HG02588 (cell line): Measurements from ENCODE around the gene KLHDC1.
"Not testable (repeated sequence)": the region's sequence is repeated elsewhere in the genome, so short reads cannot be mapped to it uniquely, and the experiment has no call there.

ENCODE experiments used
- ATAC-seq: cut with Tn5 transposase; IDR thresholded peaks from one replicate; pipeline ENCODE4 v1.9.1; 2021; ENCODE audit warnings: mild to moderate bottlenecking, moderate library complexity; ENCODE audit not compliant: unreplicated experiment

The KLHDC1 gene, protein sequence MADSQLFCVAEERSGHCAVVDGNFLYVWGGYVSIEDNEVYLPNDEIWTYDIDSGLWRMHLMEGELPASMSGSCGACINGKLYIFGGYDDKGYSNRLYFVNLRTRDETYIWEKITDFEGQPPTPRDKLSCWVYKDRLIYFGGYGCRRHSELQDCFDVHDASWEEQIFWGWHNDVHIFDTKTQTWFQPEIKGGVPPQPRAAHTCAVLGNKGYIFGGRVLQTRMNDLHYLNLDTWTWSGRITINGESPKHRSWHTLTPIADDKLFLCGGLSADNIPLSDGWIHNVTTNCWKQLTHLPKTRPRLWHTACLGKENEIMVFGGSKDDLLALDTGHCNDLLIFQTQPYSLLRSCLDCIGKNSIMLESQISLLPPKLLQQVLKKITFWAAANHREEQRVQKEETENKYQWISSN

DNA sequence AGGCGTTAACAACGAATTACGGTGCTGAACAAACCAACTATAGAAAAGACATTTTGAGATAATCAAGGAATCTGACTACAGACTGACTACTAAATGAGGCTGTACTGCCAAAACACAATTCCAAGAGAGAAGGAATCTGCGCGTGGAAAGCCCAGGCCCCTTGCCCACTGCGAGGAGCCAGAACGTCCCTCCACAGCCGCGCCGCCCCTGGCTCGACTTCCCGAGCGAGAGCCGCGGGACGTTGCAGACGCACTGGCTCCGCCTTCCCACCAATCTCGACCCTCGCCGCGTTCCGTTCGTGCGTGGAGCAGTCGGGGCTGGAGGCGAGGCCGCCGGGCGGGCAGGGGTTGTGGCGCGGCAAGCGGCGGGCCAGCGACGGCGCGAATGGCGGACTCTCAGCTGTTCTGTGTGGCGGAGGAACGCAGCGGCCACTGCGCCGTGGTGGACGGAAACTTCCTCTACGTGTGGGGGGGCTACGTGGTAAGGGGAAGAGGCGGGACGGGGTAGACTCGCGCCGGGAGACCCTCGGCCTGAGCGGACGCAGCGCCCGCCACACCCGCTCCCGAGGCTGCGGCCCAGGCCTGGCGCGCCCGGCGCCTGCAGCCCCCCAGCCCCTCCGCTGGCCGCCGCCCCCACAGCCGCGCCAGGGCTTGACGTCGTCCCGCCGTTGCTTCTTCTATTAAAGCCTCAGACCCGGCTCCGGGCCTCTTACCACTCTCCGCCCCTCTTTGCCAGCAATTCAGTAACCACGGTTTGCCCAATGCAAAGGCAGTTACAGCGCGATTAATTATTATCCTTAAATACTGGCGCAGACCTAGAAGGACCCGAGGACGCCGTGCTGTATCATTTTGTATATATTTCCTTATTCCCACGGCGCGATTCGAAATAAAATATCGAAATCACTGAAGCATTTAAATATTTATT, at the start of gene KLHDC1:
KLHDC1 (plus strand) TSS at position 310 of the 924 bp plus-strand sequence; CDS start at position 385, 75 bp downstream.
- peak; percentile 60 for ATAC-seq

DNA sequence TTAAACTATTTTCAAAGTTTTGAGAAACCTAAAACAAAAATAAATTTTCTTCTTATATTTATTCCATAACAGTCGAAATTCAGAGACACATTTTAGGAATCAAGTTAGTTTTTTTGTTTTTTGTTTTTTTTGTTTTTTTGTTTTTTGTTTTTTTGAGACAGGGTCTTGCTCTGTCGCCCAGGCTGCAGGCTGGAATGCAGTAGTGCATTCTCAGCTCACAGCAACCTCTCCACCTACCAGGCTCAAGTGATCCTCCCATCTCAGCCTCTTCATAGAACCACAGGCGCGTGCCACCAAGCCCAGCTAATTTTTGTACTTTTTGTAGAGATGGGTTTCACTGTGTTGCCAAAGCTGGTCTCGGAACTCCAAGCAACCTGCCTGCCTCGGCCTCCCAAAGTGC, 39.4 kb upstream of the KLHDC1 start:
- ATAC-seq = no peak

DNA sequence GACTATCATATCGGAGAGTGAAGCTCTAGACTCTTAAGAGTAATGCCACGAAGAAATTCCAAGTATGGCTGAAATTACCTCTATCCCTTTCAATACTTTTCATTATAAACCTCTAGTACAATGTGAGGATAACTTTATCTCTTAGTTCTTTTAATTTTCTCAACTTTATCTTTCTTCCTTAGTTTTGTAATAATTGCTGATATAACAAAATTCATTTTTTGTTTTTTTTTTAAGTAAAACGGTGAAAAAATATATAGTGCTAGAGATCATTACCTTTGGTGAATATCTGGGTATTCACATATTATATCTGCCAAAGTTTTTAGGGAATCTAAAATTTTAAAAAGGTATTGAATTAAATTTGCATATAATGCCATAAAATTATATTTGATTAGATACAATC, 38.4 kb upstream of the KLHDC1 start:
- no peak for ATAC-seq

DNA sequence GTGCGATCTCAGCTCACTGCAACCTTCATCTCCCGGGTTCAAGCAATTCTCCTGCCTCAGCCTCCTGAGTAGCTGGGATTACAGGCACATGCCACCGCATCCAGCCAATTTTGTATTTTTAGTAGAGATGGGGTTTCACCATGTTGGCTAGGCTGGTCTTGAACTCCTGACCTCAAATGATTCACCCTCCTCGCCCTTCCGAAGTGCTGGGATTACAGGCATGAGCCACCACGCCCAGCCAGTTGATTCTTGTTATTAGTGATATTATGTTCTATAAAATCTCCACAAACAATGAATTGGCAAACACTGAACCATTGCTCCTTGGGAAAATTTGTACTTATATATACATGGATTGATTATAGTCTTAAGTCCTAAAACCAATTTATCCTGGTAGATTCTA, 35.4 kb upstream of the KLHDC1 start:
- not testable (repeated sequence) for ATAC-seq

DNA sequence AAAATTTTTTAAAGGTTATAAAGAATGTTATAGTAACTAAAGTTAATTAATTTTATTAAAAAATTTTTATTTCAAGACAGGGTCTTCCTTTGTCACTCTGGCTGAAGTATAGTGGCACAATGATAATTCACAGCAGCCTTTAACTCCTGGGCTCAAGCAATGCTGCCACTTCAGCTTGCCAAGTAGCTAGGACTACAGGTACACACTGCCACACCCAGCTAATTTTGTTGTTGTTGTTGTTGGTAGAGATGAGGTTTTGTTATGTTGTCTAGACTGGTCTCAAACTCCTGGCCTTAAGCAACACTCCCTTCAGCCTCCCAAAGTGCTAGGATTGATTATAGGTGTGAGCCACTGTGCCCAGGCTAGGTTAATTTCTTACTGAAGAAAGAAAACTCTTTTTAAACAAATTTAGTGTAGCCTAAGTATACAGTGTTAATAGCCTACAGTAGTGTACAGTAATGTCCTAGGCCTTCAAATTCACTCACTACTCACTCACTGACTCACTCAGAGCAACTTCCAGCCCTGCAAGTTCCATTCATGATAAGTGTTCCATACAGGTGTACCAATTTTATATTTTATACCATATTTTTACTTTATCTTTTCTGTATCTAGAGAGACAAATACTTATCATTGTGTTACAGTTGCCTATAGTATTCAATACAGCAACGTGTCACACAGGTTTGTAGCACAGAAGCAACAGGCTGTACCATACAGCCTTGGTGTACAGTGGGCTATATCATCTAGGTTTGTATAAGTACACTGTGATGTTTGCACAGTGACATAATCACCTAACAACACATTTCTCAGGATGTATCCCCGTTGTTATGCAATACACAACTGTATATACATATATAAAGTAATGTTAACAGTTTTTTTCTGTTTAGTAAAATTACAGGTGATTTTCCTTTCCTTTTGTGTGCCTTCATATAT, 33.1 kb upstream of the KLHDC1 start:
- no peak for ATAC-seq

DNA sequence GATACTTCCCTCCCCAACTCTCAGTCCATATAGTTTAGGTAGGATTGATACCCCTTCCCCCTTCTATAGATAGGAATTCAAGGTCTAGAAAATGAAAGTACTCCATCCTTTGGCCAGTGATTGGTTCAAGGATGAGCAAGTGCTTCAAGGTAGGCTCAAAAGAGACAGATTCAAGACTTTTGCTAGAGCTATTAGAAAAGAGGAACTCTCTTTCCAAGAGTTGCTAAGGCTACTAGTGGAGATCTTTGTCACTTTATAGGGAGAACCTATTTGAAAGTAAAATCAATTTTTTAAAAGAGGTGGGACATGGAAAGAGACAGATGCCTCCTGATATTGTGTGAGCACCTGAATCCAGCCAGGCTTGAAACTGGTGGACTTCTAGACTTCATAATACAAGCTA, 22.4 kb upstream of the KLHDC1 start:
- no peak for ATAC-seq

DNA sequence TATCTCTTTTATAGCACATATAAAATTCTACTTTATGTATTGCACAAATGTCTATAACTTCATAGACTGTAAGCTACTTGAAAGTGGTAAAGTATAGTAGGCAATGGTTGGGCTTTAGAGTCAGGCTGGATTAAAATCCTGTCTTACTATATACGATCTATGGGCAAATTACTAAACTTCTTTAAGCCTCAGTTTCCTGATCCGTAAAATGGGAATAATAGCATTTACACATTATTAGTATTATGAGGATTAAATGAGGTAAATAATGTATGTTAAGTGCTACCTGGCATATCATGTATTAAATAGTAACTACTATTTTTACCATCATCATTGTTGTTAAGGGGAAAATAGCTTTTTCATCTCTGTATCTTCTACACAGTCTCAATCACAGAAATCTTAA, 19.3 kb upstream of the KLHDC1 start:
- no peak for ATAC-seq

DNA sequence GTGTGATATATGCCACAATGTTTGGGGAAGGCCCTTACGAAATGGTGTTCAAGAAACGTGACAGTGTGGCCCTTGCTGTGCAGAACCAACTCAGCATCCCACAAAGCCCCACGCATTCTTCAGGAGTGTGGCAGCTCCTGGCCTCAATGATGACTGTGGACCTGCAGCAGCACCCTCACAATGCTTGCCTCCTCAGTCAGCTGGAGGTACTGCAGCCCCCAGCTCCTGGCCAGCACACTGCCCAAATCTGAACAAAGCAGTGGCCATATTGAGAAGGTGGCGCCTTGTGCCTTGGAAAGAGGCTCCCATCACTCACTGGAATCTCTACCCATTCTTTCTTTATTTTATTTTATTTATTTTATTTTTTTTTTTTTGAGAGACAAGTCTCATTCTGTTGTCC, 15.3 kb upstream of the KLHDC1 start:
- ATAC-seq = no peak

DNA sequence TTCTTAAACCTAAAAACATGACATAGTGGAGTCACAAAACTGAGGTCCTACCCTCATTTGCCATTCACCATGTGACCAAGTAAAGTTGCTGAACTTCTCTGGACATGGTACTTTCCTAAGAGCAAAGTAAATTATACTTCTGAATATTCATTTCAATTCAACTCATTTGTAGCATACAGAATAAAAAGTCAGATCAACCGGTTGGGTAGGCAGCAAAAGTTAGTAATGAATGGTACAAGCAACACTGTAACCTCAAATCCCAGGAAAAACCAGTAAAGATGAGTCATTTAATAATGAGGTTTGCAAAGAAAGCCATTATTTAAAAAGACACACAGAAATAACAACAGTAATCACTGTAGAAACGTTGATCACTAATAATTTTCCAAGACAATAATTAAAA, 13.6 kb upstream of the KLHDC1 start:
- ATAC-seq = no peak

DNA sequence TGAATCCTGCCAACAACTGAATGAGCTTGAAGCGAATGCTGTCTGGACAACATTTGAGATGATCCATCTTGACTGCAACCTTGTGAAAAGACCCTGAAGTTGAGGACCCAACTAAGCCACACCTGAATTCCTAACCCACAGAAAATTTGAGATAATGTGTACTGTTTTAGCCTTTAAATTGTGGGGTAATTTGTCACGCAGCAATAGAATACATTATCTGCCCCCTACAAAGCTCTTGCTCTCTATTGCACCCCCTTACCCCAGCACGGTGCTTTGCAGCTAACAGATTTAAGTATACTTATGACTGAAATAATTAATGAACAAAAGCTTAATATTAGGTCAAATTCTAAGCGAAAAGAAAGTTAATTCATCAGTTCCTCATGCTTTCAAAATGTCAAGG, 6.5 kb upstream of the KLHDC1 start:
- ATAC-seq = no peak

DNA sequence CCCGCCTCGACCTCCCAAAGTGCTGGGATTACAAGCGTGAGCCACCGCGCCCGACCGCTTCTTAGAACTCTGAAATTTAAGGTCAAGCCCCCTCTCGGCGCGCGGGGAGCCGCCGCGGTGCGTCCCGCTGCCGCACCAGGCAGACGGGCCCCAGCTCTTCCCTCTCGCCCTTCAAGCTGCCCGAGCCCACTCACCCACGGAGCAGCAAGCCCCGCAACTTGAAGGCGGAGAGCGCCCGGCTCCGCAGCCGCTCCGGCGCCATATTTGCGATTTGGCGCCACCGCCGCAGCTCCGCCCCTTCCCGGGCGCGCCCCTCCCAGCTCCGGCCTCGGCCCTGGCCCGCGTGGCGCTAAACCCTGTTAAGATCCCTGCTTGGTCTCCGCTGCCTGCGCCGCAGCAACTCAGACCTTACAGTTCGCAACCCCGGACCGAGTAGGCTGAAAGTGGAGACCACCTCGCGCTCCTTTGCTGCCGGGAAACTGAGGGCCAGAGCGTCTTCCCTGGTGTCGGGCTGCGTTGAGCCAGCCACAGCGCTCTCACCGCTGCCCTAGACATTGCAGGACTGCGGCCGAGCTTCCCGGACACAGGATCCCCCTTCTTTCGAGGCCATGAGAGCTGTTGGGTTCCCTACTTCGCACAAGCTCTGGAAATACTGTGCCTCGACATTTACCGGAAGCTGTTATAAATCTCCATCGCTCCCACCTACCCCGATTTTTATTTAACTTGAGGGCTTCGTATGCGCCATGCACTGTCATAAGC, 4.8 kb upstream of the KLHDC1 start, which contains the start of gene POLE2:
POLE2 (minus strand) TSS at position 273 of the 759 bp plus-strand sequence; CDS start at position 262, 11 bp downstream.
- peak; percentile 78 for ATAC-seq

DNA sequence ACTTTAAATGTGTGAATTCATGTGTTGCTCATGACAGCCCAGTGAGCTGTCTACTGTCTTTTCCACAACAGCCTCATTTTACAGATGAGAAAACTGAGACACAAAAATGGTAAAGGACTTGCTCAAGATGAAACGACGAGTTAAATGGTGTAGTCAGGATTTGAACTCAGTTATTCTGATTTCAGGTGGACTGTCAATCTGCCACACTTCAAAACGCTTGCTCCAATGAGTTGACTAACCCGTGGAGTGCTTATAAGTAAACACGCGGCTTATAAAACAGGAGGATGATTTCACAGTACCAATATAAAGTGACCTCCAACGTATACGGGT, 4.3 kb upstream of the KLHDC1 start:
- ATAC-seq = no peak

DNA sequence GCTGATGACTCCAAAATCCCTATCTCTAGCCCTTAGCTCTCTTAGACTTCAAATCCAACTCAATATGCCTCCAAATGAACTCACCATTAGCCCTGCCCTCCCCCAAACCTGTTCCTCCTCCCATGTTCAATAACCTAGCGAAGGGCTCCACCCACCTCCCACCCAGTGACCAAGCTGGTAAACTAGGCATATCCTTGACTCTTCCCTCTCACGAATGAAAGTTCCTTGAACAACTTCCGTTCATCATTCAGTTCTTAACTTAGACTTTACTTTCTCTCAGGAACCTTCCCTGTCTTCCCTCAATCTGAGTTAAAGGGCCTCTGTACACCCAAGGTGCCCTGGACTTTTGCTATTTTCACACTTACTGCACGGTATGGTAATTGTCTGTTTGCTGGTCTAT, 1.9 kb upstream of the KLHDC1 start:
- ATAC-seq = no peak

DNA sequence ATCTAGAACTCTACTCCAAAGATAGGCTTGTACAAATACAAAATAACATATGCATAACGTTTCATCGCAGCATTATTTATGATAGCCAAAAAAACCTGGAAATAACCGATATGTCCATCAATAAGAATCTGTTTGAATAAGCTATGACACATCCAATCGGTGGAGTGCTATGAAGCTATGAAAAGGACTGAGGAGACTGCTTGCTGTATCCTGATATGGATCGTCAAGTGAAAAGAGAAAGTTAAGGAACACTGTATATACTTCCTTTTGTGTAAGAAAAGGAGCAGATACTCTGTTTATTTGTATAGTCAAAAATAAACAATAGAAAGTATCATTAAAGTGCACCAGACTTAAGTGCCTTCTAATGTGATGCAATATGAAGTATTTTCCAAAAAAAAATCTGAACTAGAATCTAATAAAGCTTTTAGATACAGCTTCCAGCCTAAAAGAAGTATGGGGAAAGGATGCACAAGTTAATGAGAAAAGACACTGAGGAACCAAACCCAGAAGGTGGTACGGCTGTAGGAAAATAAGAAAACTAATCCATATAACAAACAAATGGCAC, 645 bp upstream of the KLHDC1 start:
- no peak for ATAC-seq

DNA sequence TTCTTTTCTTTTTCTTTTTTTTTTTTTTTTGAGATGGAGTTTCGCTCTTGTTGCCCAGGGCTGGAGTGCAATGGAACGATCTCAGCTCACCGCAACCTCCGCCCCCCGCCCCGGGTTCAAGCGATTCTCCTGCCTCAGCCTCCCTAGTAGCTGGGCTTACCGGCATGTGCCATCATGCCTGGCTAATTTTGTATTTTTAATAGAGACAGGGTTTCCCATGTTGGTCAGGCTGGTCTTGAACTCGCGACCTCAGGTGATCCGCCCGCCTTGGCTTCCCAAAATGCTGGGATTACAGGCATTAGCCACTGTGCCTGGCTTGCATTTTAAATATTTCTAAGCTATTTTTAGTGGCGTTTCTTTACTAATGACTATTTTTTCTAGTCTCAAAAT, 810 bp downstream of the KLHDC1 start:
- not testable (repeated sequence) for ATAC-seq

DNA sequence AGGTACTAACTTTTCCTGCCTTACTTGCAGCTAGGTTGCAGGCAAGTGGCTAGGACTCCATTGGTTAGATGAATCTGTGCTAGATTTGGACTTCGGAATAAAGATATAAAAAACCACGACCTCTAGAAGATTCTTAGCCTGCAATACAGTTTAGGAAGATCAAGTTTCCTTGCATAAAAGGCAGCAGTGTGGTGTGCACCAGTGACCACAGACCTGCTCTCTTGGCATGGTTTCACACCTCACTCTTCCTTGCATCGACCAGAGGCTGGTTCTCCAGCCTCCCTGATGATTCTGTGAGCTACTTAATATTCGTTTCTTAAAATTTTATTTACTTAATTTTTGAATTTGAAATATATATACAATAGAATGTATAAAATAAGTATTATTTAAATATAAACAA, 9.8 kb downstream of the KLHDC1 start:
- no peak for ATAC-seq

DNA sequence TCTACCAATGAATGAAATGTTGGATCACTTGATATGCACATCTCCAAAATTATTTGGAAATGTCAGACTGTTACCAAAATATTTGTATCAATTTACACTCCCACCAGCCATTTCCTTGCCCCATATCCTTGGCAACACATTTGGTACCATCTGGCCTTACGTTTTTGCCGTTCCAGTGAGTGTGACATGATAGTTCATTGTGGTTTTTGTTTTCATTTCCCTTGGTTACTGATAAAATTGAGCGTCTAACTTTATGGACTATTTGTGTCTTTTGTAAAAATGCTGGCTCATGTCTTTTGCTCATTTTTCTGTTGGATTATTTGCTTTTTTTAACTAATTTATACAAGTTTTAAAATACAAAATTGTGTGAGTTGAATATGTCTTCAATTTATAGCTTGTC, 11.0 kb downstream of the KLHDC1 start:
- ATAC-seq = no peak

DNA sequence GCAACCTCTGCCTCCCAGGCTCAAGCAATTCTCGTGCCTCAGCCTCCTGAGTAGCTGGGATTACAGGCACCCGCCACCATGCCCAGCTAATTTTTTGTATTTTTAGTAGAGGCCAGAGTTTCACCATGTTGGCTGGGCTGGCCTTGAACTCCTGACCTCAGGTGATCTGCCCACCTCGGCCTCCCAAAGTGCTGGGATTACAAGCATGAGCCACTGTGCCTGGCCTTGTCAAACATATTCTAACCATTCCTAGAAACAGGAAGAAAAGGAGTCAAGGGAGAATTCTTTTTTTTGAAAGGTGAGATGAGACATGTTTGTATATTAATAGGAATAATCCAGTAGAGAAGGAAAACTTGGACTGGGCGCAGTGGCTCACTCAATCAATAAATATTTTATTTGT, 11.6 kb downstream of the KLHDC1 start:
- not testable (repeated sequence) for ATAC-seq

DNA sequence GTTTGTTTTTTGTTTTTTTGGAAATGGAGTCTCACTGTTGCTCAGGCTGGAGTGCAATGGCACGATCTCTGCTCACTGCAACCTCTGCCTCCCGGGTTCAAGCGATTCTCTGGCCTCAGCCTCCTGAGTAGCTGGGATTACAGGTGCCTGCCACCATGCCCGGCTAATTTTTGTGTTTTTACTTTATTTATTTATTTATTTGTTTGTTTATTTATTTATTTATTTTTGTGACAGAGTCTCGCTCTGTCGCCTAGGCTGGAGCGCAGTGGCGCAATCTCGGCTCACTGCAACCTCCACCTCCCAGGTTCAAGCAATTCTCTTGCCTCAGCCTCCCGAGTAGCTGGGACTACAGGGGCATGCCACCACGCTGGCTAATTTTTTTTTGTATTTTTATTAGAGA, 18.1 kb downstream of the KLHDC1 start:
- ATAC-seq = not testable (repeated sequence)

DNA sequence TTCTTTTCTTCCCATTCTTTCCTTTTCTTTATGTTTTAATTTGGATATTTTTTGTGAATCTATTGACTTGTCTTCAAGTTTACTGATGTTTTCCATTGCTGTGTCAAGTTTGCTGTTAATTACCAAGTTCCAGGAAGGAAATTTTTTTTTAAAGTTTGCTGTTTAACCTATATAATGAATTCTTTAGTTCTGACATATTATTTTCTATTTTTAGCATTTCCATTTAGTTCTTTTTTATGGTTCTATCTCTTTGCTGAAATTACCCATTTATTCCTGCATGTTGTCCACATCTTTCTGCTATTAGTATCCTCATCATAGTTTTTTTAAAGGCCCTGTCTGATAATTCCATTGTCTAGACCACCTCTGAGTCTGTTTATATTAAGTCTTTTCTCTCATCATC, 27.8 kb downstream of the KLHDC1 start:
- ATAC-seq = no peak
